ENCODE data around the gene EP400. TPM values are rescaled to one million over a fixed set of nuclear protein-coding genes. Genes with fewer than 3 reads are reported as not detected.

EP400 gene
- total RNA-seq, 6 experiments from 2014 or later = 27.5 to 35.3 (median 30.4) TPM

DNA sequence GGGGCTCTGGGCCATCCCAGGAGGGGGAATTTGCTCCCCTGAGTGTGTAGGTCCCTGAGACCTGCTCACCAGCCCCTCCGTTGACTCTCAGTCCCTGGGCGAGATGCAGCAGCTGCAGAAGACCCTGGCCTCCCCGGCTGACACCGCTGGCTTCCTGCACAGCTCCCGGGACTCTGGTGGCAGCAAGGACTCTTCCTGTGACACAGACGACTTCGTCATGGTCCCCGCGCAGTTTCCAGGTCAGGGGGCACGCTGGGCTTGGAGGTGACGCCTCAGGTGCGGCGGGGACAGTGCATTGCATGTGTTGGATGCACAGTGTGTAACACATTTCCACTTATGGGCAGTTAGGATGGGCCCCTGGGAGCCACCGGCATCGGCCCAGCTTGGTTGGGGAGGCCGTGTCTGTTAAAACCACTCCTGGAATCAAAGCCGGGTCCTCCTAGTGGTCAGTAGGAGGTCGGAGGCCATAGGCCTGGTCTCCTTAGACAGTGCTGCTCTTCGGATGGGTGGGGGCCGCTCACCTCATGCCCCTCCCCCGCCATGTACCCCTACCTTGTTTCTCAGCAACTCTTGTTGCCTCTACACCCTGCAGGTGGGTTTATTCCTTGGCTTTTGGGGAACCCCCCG, 37.8 kb upstream of the EP400 start:
- Mint-ChIP-seq H3K36me3 (ENCODE audit: low read depth) (no peaks in the 10 kb centered on the region), H3K27ac (peak overlapping the region; percentile 70), H3K9me3 (no peaks in the 10 kb centered on the region), H3K4me3 (no peak overlapping the region), H3K27me3 (ENCODE audit: insufficient read depth) (no peaks in the 10 kb centered on the region; the same call in 1 of the 2 replicates), H3K4me1 (ENCODE audit: low read depth) (peaks cover 12% of the 10 kb centered on the region)
- no peak for DNase-seq
- TF ChIP-seq CTCF (IDR thresholded peaks at IDR 0.05) = no peak; the same call in 1 of the 2 replicates

GRCh38 chr12:131912518-131913274, 37.0 kb upstream of the EP400 start:
- DNase-seq = peak; percentile 84
- Mint-ChIP-seq H3K4me3 (no peak overlapping the region), H3K27ac (peak overlapping the region; percentile 70), H3K9me3 (no peaks in the 10 kb centered on the region), H3K27me3 (ENCODE audit: insufficient read depth) (no peaks in the 10 kb centered on the region; the same call in 1 of the 2 replicates), H3K36me3 (ENCODE audit: low read depth) (no peaks in the 10 kb centered on the region), H3K4me1 (ENCODE audit: low read depth) (peaks cover 12% of the 10 kb centered on the region)
- TF ChIP-seq CTCF (IDR thresholded peaks at IDR 0.05) = peak; percentile 38

DNA sequence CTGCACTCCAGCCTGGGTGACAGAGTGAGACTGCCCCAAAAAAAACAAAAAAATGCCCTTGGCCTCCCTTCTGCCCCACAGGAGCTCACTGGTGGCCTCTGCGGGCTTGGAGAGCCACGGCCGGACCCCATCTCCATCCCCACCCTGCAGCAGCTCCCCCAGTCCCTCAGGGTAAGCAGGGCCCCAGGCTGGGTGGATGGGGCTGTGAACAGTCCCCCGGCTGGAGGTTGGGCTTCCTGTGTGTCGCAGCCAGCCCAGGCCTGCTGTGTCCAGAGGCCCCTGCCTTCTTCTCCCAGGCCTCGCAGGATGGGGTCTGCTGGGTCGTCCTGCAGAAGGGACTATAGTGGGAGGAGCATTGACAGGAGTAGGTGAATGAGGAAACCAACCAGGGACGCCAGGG, 36.1 kb upstream of the EP400 start:
- H3K36me3 Mint-ChIP-seq (ENCODE audit: low read depth) = no peaks in the 10 kb centered on the region
- H3K27ac Mint-ChIP-seq = no peak overlapping the region
- no peaks in the 10 kb centered on the region for H3K9me3 Mint-ChIP-seq
- TF ChIP-seq CTCF (IDR thresholded peaks at IDR 0.05) = no peak
- DNase-seq = no peak
- peaks cover 12% of the 10 kb centered on the region for H3K4me1 Mint-ChIP-seq (ENCODE audit: low read depth)
- no peaks in the 10 kb centered on the region; the same call in 1 of the 2 replicates for H3K27me3 Mint-ChIP-seq (ENCODE audit: insufficient read depth)
- H3K4me3 Mint-ChIP-seq = no peak overlapping the region

DNA sequence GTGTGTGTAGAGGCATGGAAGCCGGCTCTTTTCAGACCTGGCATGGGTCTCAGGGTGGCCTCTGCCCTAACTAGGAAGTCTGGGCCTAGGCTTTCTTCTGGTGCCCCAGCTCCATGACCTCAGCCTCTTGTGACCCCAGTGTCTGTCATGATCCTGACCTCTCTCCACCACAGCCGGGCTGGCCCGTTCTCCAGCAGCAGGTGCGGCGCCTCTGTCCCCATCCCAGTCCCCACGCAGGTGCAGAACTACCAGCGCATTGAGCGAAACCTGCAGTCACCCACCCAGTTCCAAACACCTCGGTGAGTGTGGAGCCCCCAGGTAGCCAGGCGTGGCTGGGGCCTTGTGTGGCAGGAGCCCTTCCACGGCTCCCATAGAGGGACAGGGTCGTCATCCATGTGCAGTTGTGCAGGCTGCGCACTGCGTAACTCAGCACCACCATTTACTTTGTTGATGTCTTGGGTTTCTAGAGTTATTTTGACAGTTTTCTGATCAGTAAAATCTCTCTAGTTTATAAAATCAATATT, 35.5 kb upstream of the EP400 start:
- H3K27ac Mint-ChIP-seq = no peak overlapping the region
- H3K4me1 Mint-ChIP-seq (ENCODE audit: low read depth) = peaks cover 12% of the 10 kb centered on the region
- no peak overlapping the region for H3K4me3 Mint-ChIP-seq
- H3K36me3 Mint-ChIP-seq (ENCODE audit: low read depth) = no peaks in the 10 kb centered on the region
- no peaks in the 10 kb centered on the region for H3K9me3 Mint-ChIP-seq
- DNase-seq = no peak
- no peaks in the 10 kb centered on the region; the same call in 1 of the 2 replicates for H3K27me3 Mint-ChIP-seq (ENCODE audit: insufficient read depth)
- TF ChIP-seq CTCF (IDR thresholded peaks at IDR 0.05) = no peak

- no peak for TF ChIP-seq CTCF (IDR thresholded peaks at IDR 0.05)
- Mint-ChIP-seq H3K9me3 (no peaks in the 10 kb centered on the region), H3K4me3 (no peak overlapping the region), H3K4me1 (ENCODE audit: low read depth) (peaks cover 12% of the 10 kb centered on the region), H3K27ac (no peak overlapping the region), H3K27me3 (ENCODE audit: insufficient read depth) (no peaks in the 10 kb centered on the region; the same call in 1 of the 2 replicates), H3K36me3 (ENCODE audit: low read depth) (no peaks in the 10 kb centered on the region)
- DNase-seq = no peak
These were observed 34.6 kb upstream of the EP400 start for GRCh38 chr12:131915000-131915689.

Data from HFFc6 (cell line).